ENCODE results near the gene QRICH1.

DNA sequence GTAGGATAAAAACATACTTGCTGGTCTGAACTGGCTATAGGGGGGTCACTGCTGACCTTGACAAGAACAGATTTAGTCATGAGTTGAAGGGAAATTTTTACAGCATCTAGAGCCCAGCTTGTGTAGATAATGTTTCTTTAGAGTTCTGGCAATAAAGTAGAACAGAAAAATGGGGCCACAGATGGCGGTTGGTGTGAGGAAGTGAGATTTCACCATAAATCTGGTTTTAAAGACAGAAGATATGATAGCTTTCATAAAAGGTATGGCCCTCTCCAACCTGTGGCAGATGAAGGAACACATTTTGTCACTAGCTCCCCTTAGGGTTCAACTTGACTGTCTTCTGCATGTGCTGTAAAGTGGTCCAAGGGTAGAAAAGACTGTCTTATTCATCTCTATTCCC is 40.3 kb downstream of the QRICH1 start:
- TF ChIP-seq TARDBP (IDR thresholded peaks at IDR 0.05) (no peak), ARNT (IDR thresholded peaks at IDR 0.05) (no peak), BHLHE40 (IDR thresholded peaks at IDR 0.05; ENCODE audit: borderline replicate concordance) (no peak), FOXM1 (IDR thresholded peaks at IDR 0.05; ENCODE audit: borderline replicate concordance) (no peak), FOXA1 (IDR thresholded peaks at IDR 0.05) (no peak)
